PC-9 (cell line): ENCODE measurements around the gene NFIX. TPM values are rescaled to one million over a fixed set of nuclear protein-coding genes. Genes with fewer than 3 reads are reported as not detected.

Experiments used
- BruUV-seq: library from RNA; stranded (reverse); fragments of 400-500 nt; replicated peaks from 2 replicates; lab custom pipeline; 2021; lab: Mats Ljungman, UMichigan
- CTCF ChIA-PET: fragments of 300-600 bp; sonication (Branson Sonifier 250); formaldehyde crosslinking; loops from one replicate; lab custom pipeline; 2022; ENCODE audit warnings: antibody characterized with exemption; lab: Charles Lee
- POLR2A ChIA-PET: fragments of 300-600 bp; sonication (Branson Sonifier 250); formaldehyde crosslinking; loops from one replicate; lab custom pipeline; 2022; ENCODE audit warnings: antibody characterized with exemption; ENCODE audit not compliant: unreplicated experiment; lab: Charles Lee
- DNase-seq, 2 experiments: peaks; one replicate each; pipeline versions ENCODE4 v3.0.0 to v3.0.0-alpha.2; 2015 to 2022; ENCODE audit warnings: mixed read lengths in 1 of 2
- H2AFZ ChIP-seq: fragments of 200-600 bp; sonication (generic); 2 replicates; pipeline ENCODE4 v1.8.1; 2017; ENCODE audit warnings: antibody characterized with exemption
- H3F3A ChIP-seq: fragments of 200-600 bp; sonication (generic); 2 replicates; pipeline ENCODE4 v1.8.1; 2017; ENCODE audit warnings: antibody characterized with exemption, mild to moderate bottlenecking, low read depth; ENCODE audit not compliant: insufficient read depth
- H3K27ac ChIP-seq: fragments of 200-600 bp; sonication (generic); 2 replicates; pipeline ENCODE4 v1.6.1; 2016; ENCODE audit warnings: mixed run types
- H3K27me3 ChIP-seq: fragments of 200-600 bp; sonication (generic); 2 replicates; pipeline ENCODE4 v1.6.1; 2016; ENCODE audit warnings: low read depth, mixed run types; ENCODE audit not compliant: insufficient read depth
- H3K36me3 ChIP-seq: fragments of 200-600 bp; sonication (generic); 2 replicates; pipeline ENCODE4 v1.6.1; 2016; ENCODE audit warnings: low read depth, mixed run types
- H3K4me1 ChIP-seq: fragments of 200-600 bp; sonication (generic); replicated peaks from 2 replicates; pipeline ENCODE4 v1.6.1; 2016; ENCODE audit warnings: mixed run types; ENCODE audit not compliant: insufficient read depth
- H3K4me2 ChIP-seq: fragments of 200-600 bp; sonication (generic); 2 replicates; pipeline ENCODE4 v1.6.1; 2017; ENCODE audit warnings: mixed run types
- H3K4me3 ChIP-seq: fragments of 200-600 bp; sonication (generic); 2 replicates; pipeline ENCODE4 v1.6.1; 2016; ENCODE audit warnings: mixed run types
- H3K79me2 ChIP-seq: fragments of 200-600 bp; sonication (generic); 2 replicates; pipeline ENCODE4 v1.6.1; 2017; ENCODE audit warnings: low read depth, mixed run types
- H3K9me2 ChIP-seq: fragments of 200-600 bp; sonication (generic); 2 replicates; pipeline ENCODE4 v1.8.1; 2017; ENCODE audit warnings: mild to moderate bottlenecking; ENCODE audit not compliant: insufficient read depth
- H3K9me3 ChIP-seq: fragments of 200-600 bp; sonication (generic); 2 replicates; pipeline ENCODE4 v1.8.1; 2016; ENCODE audit warnings: low read depth; ENCODE audit not compliant: insufficient read depth
- H4K20me1 ChIP-seq: fragments of 200-600 bp; sonication (generic); 2 replicates; pipeline ENCODE4 v1.8.1; 2017; ENCODE audit not compliant: insufficient read depth
- EZH2 ChIP-seq: fragments of 200-600 bp; sonication (generic); IDR thresholded peaks from 2 replicates; pipeline ENCODE4 v1.8.0; 2017; ENCODE audit warnings: antibody characterized with exemption, low read depth
- intact Hi-C: fragments of 100-400 bp; cut with micrococcal nuclease; formaldehyde crosslinking; loops from one replicate; pipeline ENCODE4 v1.10.0; 2022; ENCODE audit not compliant: unreplicated experiment
- total RNA-seq: library from RNA; stranded (reverse); gene quantifications from 2 replicates; pipeline ENCODE4 v1.2.3, GENCODE V29; 2021
- TF ChIP-seq, protein P1 (sequence below): fragments of 200-600 bp; sonication (generic); conservative IDR thresholded peaks from 2 replicates; pipeline ENCODE4 v1.6.1; 2017; ENCODE audit warnings: mixed run types, antibody characterized with exemption, mild to moderate bottlenecking, moderate library complexity

The NFIX gene
- total RNA-seq, 1 experiment from 2014 or later: 24.2 TPM

GRCh38 chr19:13087795-13088537, 92.7 kb downstream of the NFIX start:
- TF ChIP-seq, protein P1, sequence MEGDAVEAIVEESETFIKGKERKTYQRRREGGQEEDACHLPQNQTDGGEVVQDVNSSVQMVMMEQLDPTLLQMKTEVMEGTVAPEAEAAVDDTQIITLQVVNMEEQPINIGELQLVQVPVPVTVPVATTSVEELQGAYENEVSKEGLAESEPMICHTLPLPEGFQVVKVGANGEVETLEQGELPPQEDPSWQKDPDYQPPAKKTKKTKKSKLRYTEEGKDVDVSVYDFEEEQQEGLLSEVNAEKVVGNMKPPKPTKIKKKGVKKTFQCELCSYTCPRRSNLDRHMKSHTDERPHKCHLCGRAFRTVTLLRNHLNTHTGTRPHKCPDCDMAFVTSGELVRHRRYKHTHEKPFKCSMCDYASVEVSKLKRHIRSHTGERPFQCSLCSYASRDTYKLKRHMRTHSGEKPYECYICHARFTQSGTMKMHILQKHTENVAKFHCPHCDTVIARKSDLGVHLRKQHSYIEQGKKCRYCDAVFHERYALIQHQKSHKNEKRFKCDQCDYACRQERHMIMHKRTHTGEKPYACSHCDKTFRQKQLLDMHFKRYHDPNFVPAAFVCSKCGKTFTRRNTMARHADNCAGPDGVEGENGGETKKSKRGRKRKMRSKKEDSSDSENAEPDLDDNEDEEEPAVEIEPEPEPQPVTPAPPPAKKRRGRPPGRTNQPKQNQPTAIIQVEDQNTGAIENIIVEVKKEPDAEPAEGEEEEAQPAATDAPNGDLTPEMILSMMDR: no peak
- TF ChIP-seq EZH2: no peak
- Histone ChIP-seq H3K27ac (no peak overlapping the region), H3K27me3 (no peaks in the 10 kb centered on the region), H4K20me1 (no peaks in the 10 kb centered on the region), H3K36me3 (no peaks in the 10 kb centered on the region), H3K79me2 (no peaks in the 10 kb centered on the region), H2AFZ (no peak overlapping the region), H3K4me1 (no peaks in the 10 kb centered on the region), H3K9me2 (no peaks in the 10 kb centered on the region), H3K4me2 (no peak overlapping the region), H3F3A (no peaks in the 10 kb centered on the region; the same call in 1 of the 2 replicates), H3K4me3 (no peak overlapping the region), H3K9me3 (no peaks in the 10 kb centered on the region)
- no peak for DNase-seq
- POLR2A ChIA-PET: no interaction called here
- intact Hi-C loops: no loop called here
- CTCF ChIA-PET: no interaction called here
- BruUV-seq: no TSS peak

DNA sequence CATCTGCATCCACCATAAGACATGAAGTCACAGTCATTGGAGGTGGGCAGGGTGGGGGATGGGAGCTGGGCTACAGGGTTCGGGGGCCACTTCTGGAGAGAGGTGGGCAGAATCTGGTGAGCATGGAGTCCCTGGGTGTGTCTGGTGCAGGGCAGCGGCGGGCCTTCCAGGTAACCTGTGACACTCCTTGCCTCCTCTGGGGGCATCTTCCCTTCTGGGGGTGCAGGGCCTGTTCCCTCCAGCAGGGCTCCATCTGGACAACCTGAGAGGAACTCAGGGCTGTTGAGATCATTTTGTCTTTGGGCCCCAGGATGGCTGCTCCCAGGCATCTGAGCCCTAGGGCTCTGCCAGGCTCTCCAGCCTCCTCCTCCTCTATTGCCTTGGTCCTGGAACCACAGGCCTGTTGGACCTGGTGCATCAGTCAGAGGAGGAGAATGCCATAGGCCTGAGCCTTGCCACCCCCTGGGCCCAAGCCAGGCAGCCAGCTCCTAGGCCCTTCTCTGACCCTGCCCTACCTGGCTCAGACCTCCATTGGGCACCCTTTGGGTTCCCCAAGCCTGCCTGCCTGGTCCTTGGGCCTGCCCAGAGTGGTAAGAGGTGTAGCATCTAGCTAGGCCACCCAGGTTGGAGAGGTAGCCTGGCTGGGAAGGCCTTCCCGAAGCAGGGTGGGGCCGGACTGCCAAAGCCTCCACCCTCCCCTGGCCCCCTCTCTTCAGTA, 94.0 kb downstream of the NFIX start:
- no peak overlapping the region for H2AFZ ChIP-seq
- H3K27me3 ChIP-seq: no peaks in the 10 kb centered on the region
- H3F3A ChIP-seq: peaks cover under 1% of the 10 kb centered on the region; the same call in 1 of the 2 replicates
- H3K36me3 ChIP-seq: no peaks in the 10 kb centered on the region
- TF ChIP-seq, protein P1: peak; percentile 52
- TF ChIP-seq EZH2: no peak
- no peaks in the 10 kb centered on the region for H3K79me2 ChIP-seq
- H3K9me2 ChIP-seq: no peaks in the 10 kb centered on the region
- no peak overlapping the region for H3K4me2 ChIP-seq
- no TSS peak for BruUV-seq
- POLR2A ChIA-PET: interaction anchor here (0.6 kb wide), 1 partner anchor 78 kb away, joined by 3 read pairs; no protein-coding TSS in a partner anchor
- CTCF ChIA-PET: interaction anchor here (1.0 kb wide), 1 partner anchor 112 kb away, joined by 3 read pairs; no protein-coding TSS in a partner anchor
- H3K4me3 ChIP-seq: no peak overlapping the region
- no peak for DNase-seq
- no peaks in the 10 kb centered on the region for H3K9me3 ChIP-seq
- H4K20me1 ChIP-seq: no peaks in the 10 kb centered on the region
- 0 out of 2 replicates have a peak, but pooled peaks cover 3% of the 10 kb centered on the region for H3K4me1 ChIP-seq
- intact Hi-C loops: no loop called here
- no peak overlapping the region for H3K27ac ChIP-seq

- Histone ChIP-seq H4K20me1 (no peaks in the 10 kb centered on the region), H3K9me2 (no peaks in the 10 kb centered on the region), H3K4me2 (no peak overlapping the region), H3K36me3 (no peaks in the 10 kb centered on the region), H3K27ac (no peak overlapping the region), H3K9me3 (no peaks in the 10 kb centered on the region), H3K79me2 (no peaks in the 10 kb centered on the region), H3K4me1 (0 out of 2 replicates have a peak, but pooled peaks cover 3% of the 10 kb centered on the region), H3F3A (peaks cover 5% of the 10 kb centered on the region; the same call in 1 of the 2 replicates), H3K4me3 (no peak overlapping the region), H2AFZ (no peak overlapping the region), H3K27me3 (no peaks in the 10 kb centered on the region)
- ChIA-PET POLR2A (no interaction called here), CTCF (interaction anchor here (1.0 kb wide), 1 partner anchor 113 kb away, joined by 3 read pairs; no protein-coding TSS in a partner anchor)
- BruUV-seq: no TSS peak
- no peak for DNase-seq
- TF ChIP-seq EZH2: no peak
- TF ChIP-seq, protein P1: no peak
- intact Hi-C loops: no loop called here
Measured at GRCh38 chr19:13089857-13090507, 94.7 kb downstream of the NFIX start.
